NCI-H128 (cell line): ENCODE results near the gene HM13.
"Not testable (repeated sequence)": the region's sequence is repeated elsewhere in the genome, so short reads cannot be mapped to it uniquely, and the experiment has no call there.

ENCODE experiments used
- DNase-seq: peaks from one replicate; lab custom pipeline; 2025; ENCODE audit not compliant: unreplicated experiment; lab: John Stamatoyannopoulos, UW

The HM13 gene

GRCh38 chr20:31566658-31567379, 52.6 kb downstream of the HM13 start:
- DNase-seq: peak; percentile 46

- no peak for DNase-seq
Observed at GRCh38 chr20:31567380-31567720, 53.1 kb downstream of the HM13 start.

- no peak for DNase-seq
Observed at GRCh38 chr20:31568041-31568731, 53.9 kb downstream of the HM13 start.

- DNase-seq: no peak
Observed at GRCh38 chr20:31568773-31569162, 54.5 kb downstream of the HM13 start.

GRCh38 chr20:31569163-31570020, 55.1 kb downstream of the HM13 start:
- DNase-seq: peak; percentile 47

GRCh38 chr20:31570021-31570463, 55.8 kb downstream of the HM13 start:
- no peak for DNase-seq

GRCh38 chr20:31570735-31571617, 56.7 kb downstream of the HM13 start:
- DNase-seq: no peak

GRCh38 chr20:31572042-31572700, 57.9 kb downstream of the HM13 start:
- peak; percentile 48 for DNase-seq

- DNase-seq: peak; percentile 98
Observed at GRCh38 chr20:31572701-31573554, 58.7 kb downstream of the HM13 start.

GRCh38 chr20:31573555-31574321, 59.5 kb downstream of the HM13 start:
- DNase-seq: peak; percentile 55

- not testable (repeated sequence) for DNase-seq
Observed at GRCh38 chr20:31574986-31575385, 60.7 kb downstream of the HM13 start.

GRCh38 chr20:31576751-31577150, 62.5 kb downstream of the HM13 start:
- DNase-seq: no peak

GRCh38 chr20:31577194-31577593, 63.0 kb downstream of the HM13 start:
- DNase-seq: no peak

GRCh38 chr20:31578448-31579138, 64.4 kb downstream of the HM13 start:
- no peak for DNase-seq

GRCh38 chr20:31579245-31579644, 65.0 kb downstream of the HM13 start:
- no peak for DNase-seq

GRCh38 chr20:31579941-31580651, 65.9 kb downstream of the HM13 start:
- DNase-seq: not testable (repeated sequence)

GRCh38 chr20:31580706-31581105, 66.5 kb downstream of the HM13 start:
- DNase-seq: no peak
